GM23338 (cell line): ENCODE results near the gene VEZT. TPM values are rescaled to one million over a fixed set of nuclear protein-coding genes. Genes with fewer than 3 reads are reported as not detected.

Experiments
- ATAC-seq: fragments of 200-7000 bp; cut with Tn5 transposase; 3 replicates; pipeline ENCODE4 v1.9.1; 2020
- DNase-seq: peaks from one replicate; pipeline ENCODE4 v3.0.0-alpha.2; 2015; ENCODE audit warnings: low spot score
- H2AFZ ChIP-seq: fragments of 200-600 bp; sonication (generic); 2 replicates; pipeline ENCODE4 v1.8.0; 2016; ENCODE audit warnings: antibody characterized with exemption, mild to moderate bottlenecking, moderate library complexity
- H3F3A ChIP-seq: fragments of 200-600 bp; sonication (generic); replicated peaks from 2 replicates; pipeline ENCODE4 v1.8.0; 2017; ENCODE audit warnings: antibody characterized with exemption, mixed run types, low read depth
- H3K27ac ChIP-seq: fragments of 200-600 bp; sonication (generic); 2 replicates; pipeline ENCODE4 v1.6.1; 2016; ENCODE audit warnings: low read depth
- H3K27me3 ChIP-seq: fragments of 200-600 bp; sonication (generic); 2 replicates; pipeline ENCODE4 v1.8.0; 2016; ENCODE audit warnings: mild to moderate bottlenecking, mixed run types, moderate library complexity; ENCODE audit not compliant: insufficient read depth
- H3K36me3 ChIP-seq: fragments of 200-600 bp; sonication (generic); 2 replicates; pipeline ENCODE4 v1.8.0; 2016; ENCODE audit warnings: mild to moderate bottlenecking; ENCODE audit not compliant: insufficient read depth
- H3K4me1 ChIP-seq: fragments of 200-600 bp; sonication (generic); 2 replicates; pipeline ENCODE4 v1.8.0; 2016; ENCODE audit warnings: mild to moderate bottlenecking, moderate library complexity; ENCODE audit not compliant: insufficient read depth
- H3K4me2 ChIP-seq: fragments of 200-600 bp; sonication (generic); 2 replicates; pipeline ENCODE4 v1.7.1; 2017; ENCODE audit warnings: mixed run types
- H3K4me3 ChIP-seq: fragments of 200-600 bp; sonication (generic); 2 replicates; pipeline ENCODE4 v1.6.1; 2016; ENCODE audit warnings: mixed run types
- H3K79me2 ChIP-seq: fragments of 200-600 bp; sonication (generic); replicated peaks from 2 replicates; pipeline ENCODE4 v1.8.0; 2017; ENCODE audit warnings: mild to moderate bottlenecking; ENCODE audit not compliant: insufficient read depth
- H3K9me2 ChIP-seq: fragments of 200-600 bp; sonication (generic); 2 replicates; pipeline ENCODE4 v1.8.0; 2017; ENCODE audit not compliant: insufficient read depth
- H4K20me1 ChIP-seq: fragments of 200-600 bp; sonication (generic); replicated peaks from 2 replicates; pipeline ENCODE4 v1.8.0; 2017; ENCODE audit warnings: mild to moderate bottlenecking; ENCODE audit not compliant: insufficient read depth
- H3K27ac Mint-ChIP-seq: 2 replicates; pipeline ENCODE4 v1.8.0; 2020; ENCODE audit warnings: inconsistent platforms, mild to moderate bottlenecking, moderate library complexity, mixed read lengths
- H3K27me3 Mint-ChIP-seq: 3 replicates; pipeline ENCODE4 v1.8.0; 2022; ENCODE audit warnings: low read depth, mild to moderate bottlenecking, moderate library complexity, mixed read lengths, inconsistent platforms; ENCODE audit not compliant: insufficient read depth, poor library complexity
- H3K36me3 Mint-ChIP-seq: 3 replicates; pipeline ENCODE4 v1.8.0; 2021; ENCODE audit warnings: low read depth, mild to moderate bottlenecking, inconsistent platforms, moderate library complexity, mixed read lengths
- H3K4me1 Mint-ChIP-seq: 3 replicates; pipeline ENCODE4 v1.8.0; 2020; ENCODE audit warnings: mild to moderate bottlenecking, inconsistent platforms, mixed read lengths
- H3K4me3 Mint-ChIP-seq: 3 replicates; pipeline ENCODE4 v1.8.0; 2021; ENCODE audit warnings: moderate library complexity, mild to moderate bottlenecking, inconsistent platforms, mixed read lengths
- H3K9me3 Mint-ChIP-seq: 3 replicates; pipeline ENCODE4 v1.8.0; 2020; ENCODE audit warnings: moderate library complexity, mild to moderate bottlenecking, inconsistent platforms, mixed read lengths
- CREB1 ChIP-seq: fragments of 250-450 bp; sonication (Bioruptor Pico); IDR thresholded peaks from 2 replicates; pipeline ENCODE4 v1.5.0; 2020; ENCODE audit warnings: low read depth, mild to moderate bottlenecking, moderate library complexity
- CTCF ChIP-seq, 2 experiments: fragments of 200-600 bp in 1 of 2; sonication (generic) in 1 of 2; conservative IDR thresholded peaks; 2 replicates each; pipeline versions ENCODE4 v1.5.1 to v1.6.1; 2016 to 2017; ENCODE audit warnings: antibody characterized with exemption in 2 of 2, low read depth in 2 of 2, mild to moderate bottlenecking in 2 of 2, moderate library complexity in 1 of 2
- ETS1 ChIP-seq: IDR thresholded peaks from 2 replicates; pipeline ENCODE4 v1.6.1; 2016; ENCODE audit warnings: antibody characterized with exemption
- EZH2 ChIP-seq: fragments of 200-600 bp; sonication (generic); IDR thresholded peaks from one replicate; pipeline ENCODE4 v1.8.0; 2017; ENCODE audit warnings: antibody characterized with exemption, mild to moderate bottlenecking, low read depth; ENCODE audit not compliant: unreplicated experiment
- EZH2phosphoT487 ChIP-seq: fragments of 200-600 bp; sonication (generic); IDR thresholded peaks from one replicate; pipeline ENCODE4 v1.8.1; 2018; ENCODE audit warnings: antibody characterized with exemption; ENCODE audit not compliant: unreplicated experiment
- JUNB ChIP-seq: IDR thresholded peaks from one replicate; pipeline ENCODE4 v1.6.1; 2016; ENCODE audit warnings: antibody characterized with exemption; ENCODE audit not compliant: unreplicated experiment
- NANOG ChIP-seq: IDR thresholded peaks from 2 replicates; pipeline ENCODE4 v1.6.1; 2016; ENCODE audit warnings: antibody characterized with exemption, borderline replicate concordance
- POLR2AphosphoS5 ChIP-seq: IDR thresholded peaks from 2 replicates; pipeline ENCODE4 v1.6.1; 2016; ENCODE audit warnings: antibody characterized with exemption, low read depth
- REST ChIP-seq: IDR thresholded peaks from one replicate; pipeline ENCODE4 v1.6.1; 2018; ENCODE audit warnings: antibody characterized with exemption; ENCODE audit not compliant: unreplicated experiment
- STAT1 ChIP-seq: IDR thresholded peaks from one replicate; pipeline ENCODE4 v1.6.1; 2016; ENCODE audit warnings: antibody characterized with exemption; ENCODE audit not compliant: unreplicated experiment
- ZNF114 ChIP-seq: fragments of 250-450 bp; sonication (Bioruptor Pico); IDR thresholded peaks from 2 replicates; pipeline ENCODE4 v1.5.0; 2020; ENCODE audit warnings: mild to moderate bottlenecking, moderate library complexity
- ZNF331 ChIP-seq: fragments of 250-450 bp; sonication (Bioruptor Pico); IDR thresholded peaks from 2 replicates; pipeline ENCODE4 v1.5.0; 2020; ENCODE audit warnings: low read depth, mild to moderate bottlenecking, moderate library complexity
- ZNF462 ChIP-seq: fragments of 250-450 bp; sonication (Bioruptor Pico); IDR thresholded peaks from 2 replicates; pipeline ENCODE4 v1.5.0; 2020; ENCODE audit warnings: mild to moderate bottlenecking, moderate library complexity
- polyA plus RNA-seq: library from polyadenylated mRNA; unstranded; fragments of >200 nt; fragmentation: Nextera tagmentation; extraction: Ambion mirVana; gene quantifications from 2 replicates; pipeline ENCODE4 v1.2.1, GENCODE V29; 2016
- total RNA-seq: library from RNA; depleted of rRNA; stranded (reverse); fragments of >200 nt; shearing (Covaris generic); gene quantifications from 2 replicates; pipeline ENCODE4 v1.2.3, GENCODE V29; 2014

Gene VEZT
- total and polyA plus RNA-seq, 2 experiments from 2014 or later, result 34.2 to 51.5 TPM

GRCh38 chr12:95224202-95225170 lies 6.9 kb downstream of the VEZT start:
- Histone ChIP-seq H3K4me2 (no peak overlapping the region), H3F3A (no peaks in the 10 kb centered on the region), H3K79me2 (peaks cover 100% of the 10 kb centered on the region), H3K36me3 (no peaks in the 10 kb centered on the region), H2AFZ (no peak overlapping the region), H3K9me2 (no peaks in the 10 kb centered on the region), H3K4me3 (no peak overlapping the region), H3K27ac (no peak overlapping the region), H4K20me1 (peaks cover 20% of the 10 kb centered on the region; the same call in 1 of the 2 replicates), H3K27me3 (no peaks in the 10 kb centered on the region), H3K4me1 (peaks cover under 1% of the 10 kb centered on the region; the same call in 1 of the 2 replicates)
- Mint-ChIP-seq H3K9me3 (no peaks in the 10 kb centered on the region), H3K4me1 (peaks cover 36% of the 10 kb centered on the region), H3K27ac (peak overlapping the region; percentile 78; the same call in 1 of the 2 replicates), H3K4me3 (no peak overlapping the region), H3K27me3 (peaks cover 10% of the 10 kb centered on the region), H3K36me3 (peaks cover 26% of the 10 kb centered on the region)
- TF ChIP-seq EZH2, result no peak
- no peak for TF ChIP-seq CREB1 (CRISPR knock-in tag)
- TF ChIP-seq ZNF462 (CRISPR knock-in tag), result no peak
- TF ChIP-seq ETS1, result no peak
- TF ChIP-seq NANOG, result no peak
- TF ChIP-seq CTCF (conservative IDR thresholded peaks at IDR 0.05; ENCODE audit: low read depth in 2 of 2), result no peak
- TF ChIP-seq STAT1, result no peak
- TF ChIP-seq ZNF331 (CRISPR knock-in tag), result no peak
- no peak for TF ChIP-seq REST
- TF ChIP-seq EZH2phosphoT487, result no peak
- TF ChIP-seq JUNB, result no peak
- no peak for TF ChIP-seq POLR2AphosphoS5
- TF ChIP-seq ZNF114 (CRISPR knock-in tag), result no peak
- ATAC-seq (no peak), DNase-seq (no peak)
